HPDE6-E6E7 (cell line): Measurements from ENCODE around the gene CRLF2.
"Not testable (repeated sequence)": the region's sequence is repeated elsewhere in the genome, so short reads cannot be mapped to it uniquely, and the experiment has no call there.

Experiments used
- DNase-seq: peaks from one replicate; pipeline ENCODE4 v3.0.0; 2011; ENCODE audit warnings: missing footprints; ENCODE audit errors: extremely low spot score

Gene CRLF2

GRCh38 chrX:1169189-1169588, 43.3 kb downstream of the CRLF2 start:
- no peak for DNase-seq

GRCh38 chrX:1167918-1168481, 44.4 kb downstream of the CRLF2 start:
- DNase-seq, result no peak

GRCh38 chrX:1167466-1167865, 45.0 kb downstream of the CRLF2 start:
- no peak for DNase-seq

- DNase-seq, result no peak
Measured at GRCh38 chrX:1165535-1166196, 46.8 kb downstream of the CRLF2 start.

GRCh38 chrX:1164322-1165288, 47.8 kb downstream of the CRLF2 start:
- no peak for DNase-seq

- DNase-seq, result no peak
Measured at GRCh38 chrX:1163231-1163630, 49.2 kb downstream of the CRLF2 start.

- no peak for DNase-seq
Measured at GRCh38 chrX:1162119-1162916, 50.1 kb downstream of the CRLF2 start.

- no peak for DNase-seq
Measured at GRCh38 chrX:1159548-1159947, 52.9 kb downstream of the CRLF2 start.

- not testable (repeated sequence) for DNase-seq
Measured at GRCh38 chrX:1156681-1157455, 55.6 kb downstream of the CRLF2 start.

- DNase-seq, result no peak
Measured at GRCh38 chrX:1153940-1154339, 58.5 kb downstream of the CRLF2 start.

- no peak for DNase-seq
Measured at GRCh38 chrX:1152090-1152489, 60.4 kb downstream of the CRLF2 start.

- no peak for DNase-seq
Measured at GRCh38 chrX:1151378-1152077, 60.9 kb downstream of the CRLF2 start.

- DNase-seq, result no peak
Measured at GRCh38 chrX:1150569-1151347, 61.7 kb downstream of the CRLF2 start.

GRCh38 chrX:1147611-1148515, 64.6 kb downstream of the CRLF2 start:
- no peak for DNase-seq

- DNase-seq, result no peak
Measured at GRCh38 chrX:1144293-1144692, 68.2 kb downstream of the CRLF2 start.
